GM12878 (cell line): Measurements from ENCODE around the gene KRTAP5-3. TPM values are rescaled to one million over a fixed set of nuclear protein-coding genes. Genes with fewer than 3 reads are reported as not detected.

ENCODE experiments used
- ATAC-seq: fragments of 200-7000 bp; cut with Tn5 transposase; 3 replicates; pipeline ENCODE4 v1.9.1; 2020; ENCODE audit warnings: mild to moderate bottlenecking, moderate library complexity
- BruUV-seq: library from RNA; stranded (reverse); fragments of 400-500 nt; replicated peaks from 2 replicates; lab custom pipeline; 2021; lab: Mats Ljungman, UMichigan
- CTCF ChIA-PET: fragments of 300-600 bp; sonication (Branson Sonifier 250); formaldehyde crosslinking; extraction: SDS; loops from one replicate; lab custom pipeline; 2021; ENCODE audit warnings: inconsistent platforms; lab: Yijun Ruan, JAX
- POLR2A ChIA-PET: fragments of 350-600 bp; formaldehyde crosslinking; extraction: SDS; loops from one replicate; lab custom pipeline; 2021; ENCODE audit warnings: inconsistent platforms; lab: Charles Lee
- RAD21 ChIA-PET: fragments of 300-600 bp; sonication (Branson Sonifier 250); formaldehyde crosslinking; loops from one replicate; lab custom pipeline; 2023; ENCODE audit warnings: antibody characterized with exemption; ENCODE audit not compliant: unreplicated experiment; lab: Charles Lee
- SMC1A ChIA-PET: fragments of 300-600 bp; sonication (Branson Sonifier 250); formaldehyde crosslinking; loops from one replicate; lab custom pipeline; 2023; ENCODE audit not compliant: unreplicated experiment, uncharacterized antibody; lab: Charles Lee
- DNase-seq: peaks from one replicate; pipeline ENCODE4 v3.0.0-alpha.2; 2011; ENCODE audit warnings: low read depth, low spot score
- FAIRE-seq: peaks from 3 replicates; lab custom pipeline; 2011; peaks lifted over from hg19 to GRCh38; lab: Jason Lieb, UNC
- H2AFZ ChIP-seq: 2 replicates; pipeline ENCODE4 v1.6.0; 2011; ENCODE audit warnings: low read depth, low read length, control low read depth; ENCODE audit not compliant: control insufficient read depth
- H3K27ac ChIP-seq: 2 replicates; pipeline ENCODE4 v1.5.1; 2011; ENCODE audit warnings: control low read depth; ENCODE audit not compliant: control insufficient read depth, insufficient read depth
- H3K27me3 ChIP-seq, 2 experiments: replicated peaks in 1 of 2; 2 replicates each; pipeline versions ENCODE4 v1.6.0 to v1.6.1; 2011; ENCODE audit warnings: low read length in 1 of 2; ENCODE audit not compliant: control insufficient read depth in 2 of 2, insufficient read depth in 2 of 2
- H3K36me3 ChIP-seq, 2 experiments: 2 replicates each; pipeline ENCODE4 v1.5.1; 2011; ENCODE audit warnings: low read length in 1 of 2; ENCODE audit not compliant: control insufficient read depth in 2 of 2, insufficient read depth in 2 of 2
- H3K4me1 ChIP-seq: 2 replicates; pipeline ENCODE4 v1.6.1; 2011; ENCODE audit warnings: mild to moderate bottlenecking, low read length, moderate library complexity, mixed read lengths; ENCODE audit not compliant: control insufficient read depth, insufficient read depth
- H3K4me2 ChIP-seq: 2 replicates; pipeline ENCODE4 v1.6.0; 2011; ENCODE audit warnings: control low read depth; ENCODE audit not compliant: control insufficient read depth, insufficient read depth
- H3K4me3 ChIP-seq: fragments of 200-600 bp; sonication (generic); 2 replicates; pipeline ENCODE4 v1.5.1; 2016
- H3K79me2 ChIP-seq: 2 replicates; pipeline ENCODE4 v1.6.0; 2011; ENCODE audit warnings: low read length; ENCODE audit not compliant: control insufficient read depth, insufficient read depth
- H3K9ac ChIP-seq: 2 replicates; pipeline ENCODE4 v1.8.0; 2011; ENCODE audit warnings: low read length, control low read depth, mixed read lengths; ENCODE audit not compliant: control insufficient read depth, insufficient read depth
- H3K9me3 ChIP-seq: replicated peaks from 3 replicates; pipeline ENCODE4 v1.5.1; 2011; ENCODE audit warnings: mild to moderate bottlenecking, low read length; ENCODE audit not compliant: control insufficient read depth, insufficient read depth
- H4K20me1 ChIP-seq: 2 replicates; pipeline ENCODE4 v1.6.0; 2011; ENCODE audit not compliant: control insufficient read depth, insufficient read depth
- E2F4 ChIP-seq: IDR thresholded peaks from 2 replicates; pipeline ENCODE4 v1.6.1; 2012; ENCODE audit warnings: low read depth, low read length, improper control_type of control experiment
- IRF3 ChIP-seq: fragments of 450-650 bp; IDR thresholded peaks from 2 replicates; pipeline ENCODE4 v1.6.1; 2014; ENCODE audit warnings: mild to moderate bottlenecking
- MLLT1 ChIP-seq: fragments of 450-650 bp; IDR thresholded peaks from 2 replicates; pipeline ENCODE4 v1.6.1; 2016; ENCODE audit warnings: mild to moderate bottlenecking
- NFIC ChIP-seq: IDR thresholded peaks from 2 replicates; pipeline ENCODE4 v1.6.1; 2012; ENCODE audit warnings: low read depth, mild to moderate bottlenecking, inconsistent platforms, low read length, moderate library complexity
- SP1 ChIP-seq: IDR thresholded peaks from one replicate; pipeline ENCODE4 v1.6.1; 2011; ENCODE audit warnings: low read depth, low read length
- ZNF207 ChIP-seq: fragments of 450-650 bp; IDR thresholded peaks from 2 replicates; pipeline ENCODE4 v1.6.1; 2014; ENCODE audit warnings: antibody characterized with exemption, mild to moderate bottlenecking, borderline replicate concordance
- WGBS: methylation state at CpG from one replicate; pipeline ENCODE4 v1.1.6; 2016; ENCODE audit warnings: low lambda C conversion rate; ENCODE audit not compliant: insufficient replicate concordance, insufficient coverage; ENCODE audit errors: missing lambda C conversion rate; 5-methylcytosine and 5-hydroxymethylcytosine counted together
- in situ Hi-C: fragments of 300-500 bp; cut with MboI; formaldehyde crosslinking; loops from 9 replicates; pipeline ENCODE4 v1.14.3; 2018; ENCODE audit warnings: mixed read lengths
- intact Hi-C: fragments of 100-400 bp; cut with micrococcal nuclease; formaldehyde crosslinking; loops from one replicate; pipeline ENCODE4 v1.14.2; 2022; ENCODE audit not compliant: unreplicated experiment
- polyA plus RNA-seq, 11 experiments: library from polyadenylated mRNA; depleted of rRNA in 4 of 11; unstranded in 6 of 11; stranded (reverse) in 5 of 11; fragments of >200 nt; fragmentation: Nextera tagmentation in 4 of 11; fragmentation: Illumina TruSeq in 1 of 11; extraction: Ambion mirVana in 4 of 11; extraction: Trizol in 1 of 11; gene quantifications; 1 replicate in 1 of 11; 2 replicates in 10 of 11; pipeline versions ENCODE4 v1.2.1 to v1.2.3, GENCODE V29; 2011 to 2016; ENCODE audit warnings: inconsistent platforms in 2 of 11, missing spikeins in 2 of 11, low read depth in 1 of 11
- total RNA-seq, 4 experiments: library from RNA; depleted of rRNA in 3 of 4; stranded (reverse); fragments of >200 nt in 3 of 4; fragmentation: Illumina TruSeq in 1 of 4; extraction: Trizol in 1 of 4; gene quantifications; 2 replicates each; pipeline versions ENCODE4 v1.2.1 to v1.2.3, GENCODE V29; 2013 to 2021

Gene KRTAP5-3
- total and polyA plus RNA-seq, 10 of the 15 experiments (the other 5 are each of a cell fraction or from before 2014, with no cell fraction given) = not detected

- TF ChIP-seq MLLT1 (no peak), NFIC (no peak)
These were observed 38.2 kb downstream of the KRTAP5-3 start (continued) for GRCh38 chr11:1570001-1570453.

GRCh38 chr11:1569251-1569780 lies 38.9 kb downstream of the KRTAP5-3 start:
- CTCF ChIA-PET = no interaction called here
- Histone ChIP-seq H3K4me1 (no peaks in the 10 kb centered on the region), H2AFZ (no peak overlapping the region), H3K27ac (no peak overlapping the region), H3K9me3 (no peaks in the 10 kb centered on the region), H3K9ac (no peak overlapping the region), H4K20me1 (no peaks in the 10 kb centered on the region), H3K27me3 (peaks cover 3 to 7% of the 10 kb centered on the region in 2 experiments; a peak in 3 of 4 replicates), H3K36me3 (no peaks in the 10 kb centered on the region), H3K4me3 (no peak overlapping the region), H3K4me2 (no peak overlapping the region), H3K79me2 (no peaks in the 10 kb centered on the region)
- SMC1A ChIA-PET = no interaction called here
- no peak for DNase-seq
- FAIRE-seq = no peak
- TF ChIP-seq SP1 (no peak), IRF3 (no peak), ZNF207 (no peak), E2F4 (no peak)
- WGBS = 31% methylated on average over 14 of the region's 14 CpGs
- RAD21 ChIA-PET = no interaction called here
- no peak for ATAC-seq
- intact Hi-C loops (no loop called here), in situ Hi-C loops (no loop called here)
- BruUV-seq = no TSS peak
- POLR2A ChIA-PET = no interaction called here
